ENCODE results near the gene NRF1.

- no peak for TF ChIP-seq NRF1 (conservative IDR thresholded peaks at IDR 0.05; ENCODE audit: low read depth, low read length)
- no peak for TF ChIP-seq CTCF (IDR thresholded peaks at IDR 0.05 in 2 of 3, conservative IDR thresholded peaks at IDR 0.05 in 1 of 3; ENCODE audit: control insufficient read depth in 2 of 3, extremely low read depth in 1 of 3, insufficient read depth in 1 of 3, low read depth in 3 of 3, low read length in 3 of 3)
- TF ChIP-seq NFXL1 (IDR thresholded peaks at IDR 0.05; ENCODE audit: borderline replicate concordance), result no peak
- no peak for TF ChIP-seq EZH2 (IDR thresholded peaks at IDR 0.05; ENCODE audit: borderline replicate concordance, control insufficient read depth, low read depth, low read length)
- no peak for TF ChIP-seq HDGF (IDR thresholded peaks at IDR 0.05)
- no peak for TF ChIP-seq ZBTB40 (IDR thresholded peaks at IDR 0.05; ENCODE audit: borderline replicate concordance)
- TF ChIP-seq BHLHE40 (IDR thresholded peaks at IDR 0.05; ENCODE audit: borderline replicate concordance in 1 of 2, low read depth in 2 of 2, low read length in 1 of 2), result no peak
- TF ChIP-seq MEF2A (IDR thresholded peaks at IDR 0.05; ENCODE audit: insufficient read depth, low read depth, low read length), result no peak
- no peak for TF ChIP-seq RCOR1 (conservative IDR thresholded peaks at IDR 0.05; ENCODE audit: low read depth, low read length)
- TF ChIP-seq ZBTB4 (CRISPR knock-in tag; IDR thresholded peaks at IDR 0.05), result no peak
- TF ChIP-seq PKNOX1 (IDR thresholded peaks at IDR 0.05), result no peak
These were observed 135.5 kb downstream of the NRF1 start for GRCh38 chr7:129746857-129747529.
